Calu3 (cell line): ENCODE results near the gene MSI2. TPM values are rescaled to one million over a fixed set of nuclear protein-coding genes. Genes with fewer than 3 reads are reported as not detected.

Experiments used
- BruUV-seq: library from RNA; stranded (reverse); fragments of 400-500 nt; replicated peaks from 2 replicates; lab custom pipeline; 2021; lab: Mats Ljungman, UMichigan
- CTCF ChIA-PET: fragments of 300-600 bp; sonication (Branson Sonifier 250); formaldehyde crosslinking; loops from one replicate; lab custom pipeline; 2022; ENCODE audit warnings: antibody characterized with exemption; lab: Charles Lee
- DNase-seq: peaks from one replicate; pipeline ENCODE4 v3.0.0; 2022
- H3K27ac Mint-ChIP-seq: one replicate; pipeline ENCODE4 v1.8.0; 2022; ENCODE audit warnings: mixed read lengths; ENCODE audit not compliant: unreplicated experiment
- H3K27me3 Mint-ChIP-seq: one replicate; pipeline ENCODE4 v1.8.0; 2022; ENCODE audit warnings: mixed read lengths; ENCODE audit not compliant: unreplicated experiment
- H3K36me3 Mint-ChIP-seq: one replicate; pipeline ENCODE4 v1.8.0; 2022; ENCODE audit warnings: mild to moderate bottlenecking, moderate library complexity, mixed read lengths; ENCODE audit not compliant: insufficient read depth, unreplicated experiment
- H3K4me1 Mint-ChIP-seq: one replicate; pipeline ENCODE4 v1.8.0; 2022; ENCODE audit warnings: mild to moderate bottlenecking, low read depth, mixed read lengths; ENCODE audit not compliant: unreplicated experiment
- H3K4me3 Mint-ChIP-seq: one replicate; pipeline ENCODE4 v1.8.0; 2022; ENCODE audit warnings: mild to moderate bottlenecking, low read depth, moderate library complexity, mixed read lengths; ENCODE audit not compliant: unreplicated experiment
- H3K9me3 Mint-ChIP-seq: one replicate; pipeline ENCODE4 v1.8.0; 2022; ENCODE audit warnings: low read depth, mixed read lengths; ENCODE audit not compliant: unreplicated experiment
- intact Hi-C: fragments of 100-400 bp; cut with micrococcal nuclease; formaldehyde crosslinking; loops from one replicate; pipeline ENCODE4 v1.10.0; 2022; ENCODE audit not compliant: unreplicated experiment
- total RNA-seq: library from RNA; stranded (reverse); gene quantifications from 2 replicates; pipeline ENCODE4 v1.2.3, GENCODE V29; 2022
- TF ChIP-seq, protein P1 (sequence below): fragments of 200-600 bp; IDR thresholded peaks from one replicate; pipeline ENCODE4 v1.8.0; 2022; ENCODE audit warnings: antibody characterized with exemption; ENCODE audit not compliant: unreplicated experiment

Gene MSI2
- total RNA-seq, 1 experiment from 2014 or later, result 66.4 TPM

DNA sequence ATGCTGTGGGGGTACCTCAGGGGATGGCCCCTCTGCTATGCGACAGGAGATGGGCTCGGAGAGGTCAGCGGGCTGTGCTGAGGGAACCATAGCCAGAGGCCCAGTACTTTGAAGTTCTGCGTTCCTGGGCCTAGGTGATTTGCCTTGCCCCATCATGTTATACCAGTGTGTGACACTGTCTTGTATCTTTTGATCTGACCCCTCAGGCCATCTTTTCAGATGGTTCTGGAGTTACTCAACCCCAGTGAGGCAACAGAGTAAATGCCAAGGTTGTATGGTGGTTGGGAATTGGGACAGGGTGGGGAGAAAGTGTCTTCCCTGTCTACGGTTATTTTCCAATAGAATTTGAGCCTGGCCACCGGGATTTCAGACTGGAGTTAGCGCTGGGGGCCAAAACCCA, 8.5 kb downstream of the MSI2 start:
- DNase-seq, result no peak
- CTCF ChIA-PET, result no interaction called here
- H3K36me3 Mint-ChIP-seq, result no peaks in the 10 kb centered on the region
- H3K27ac Mint-ChIP-seq, result no peak overlapping the region
- H3K9me3 Mint-ChIP-seq, result no peaks in the 10 kb centered on the region
- no peaks in the 10 kb centered on the region for H3K4me1 Mint-ChIP-seq
- H3K4me3 Mint-ChIP-seq, result no peak overlapping the region
- no TSS peak for BruUV-seq
- H3K27me3 Mint-ChIP-seq, result no peaks in the 10 kb centered on the region
- TF ChIP-seq, protein P1, sequence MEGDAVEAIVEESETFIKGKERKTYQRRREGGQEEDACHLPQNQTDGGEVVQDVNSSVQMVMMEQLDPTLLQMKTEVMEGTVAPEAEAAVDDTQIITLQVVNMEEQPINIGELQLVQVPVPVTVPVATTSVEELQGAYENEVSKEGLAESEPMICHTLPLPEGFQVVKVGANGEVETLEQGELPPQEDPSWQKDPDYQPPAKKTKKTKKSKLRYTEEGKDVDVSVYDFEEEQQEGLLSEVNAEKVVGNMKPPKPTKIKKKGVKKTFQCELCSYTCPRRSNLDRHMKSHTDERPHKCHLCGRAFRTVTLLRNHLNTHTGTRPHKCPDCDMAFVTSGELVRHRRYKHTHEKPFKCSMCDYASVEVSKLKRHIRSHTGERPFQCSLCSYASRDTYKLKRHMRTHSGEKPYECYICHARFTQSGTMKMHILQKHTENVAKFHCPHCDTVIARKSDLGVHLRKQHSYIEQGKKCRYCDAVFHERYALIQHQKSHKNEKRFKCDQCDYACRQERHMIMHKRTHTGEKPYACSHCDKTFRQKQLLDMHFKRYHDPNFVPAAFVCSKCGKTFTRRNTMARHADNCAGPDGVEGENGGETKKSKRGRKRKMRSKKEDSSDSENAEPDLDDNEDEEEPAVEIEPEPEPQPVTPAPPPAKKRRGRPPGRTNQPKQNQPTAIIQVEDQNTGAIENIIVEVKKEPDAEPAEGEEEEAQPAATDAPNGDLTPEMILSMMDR, result no peak
- intact Hi-C loops, result no loop called here

DNA sequence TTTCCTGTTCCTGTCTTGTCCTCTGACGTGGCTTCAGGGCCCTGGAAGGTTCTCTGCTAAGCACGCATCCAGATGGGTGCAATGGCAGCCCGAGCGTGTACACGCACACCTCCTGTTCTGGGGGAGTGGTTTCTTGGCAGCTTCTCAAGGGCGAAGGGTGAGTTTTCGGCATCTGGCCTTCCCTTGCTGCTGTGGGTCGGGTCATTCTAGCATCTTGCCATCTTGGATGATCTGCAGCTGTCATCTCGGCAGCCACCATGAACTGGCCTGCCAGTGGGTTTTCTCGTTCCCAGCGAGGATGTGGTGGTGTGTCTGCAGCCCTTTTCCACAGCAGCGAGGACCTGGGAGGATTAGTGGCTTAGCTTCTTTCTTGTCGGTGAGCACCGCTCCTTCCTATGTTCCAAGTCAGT, 10.6 kb downstream of the MSI2 start:
- H3K27me3 Mint-ChIP-seq, result no peaks in the 10 kb centered on the region
- H3K4me1 Mint-ChIP-seq, result no peaks in the 10 kb centered on the region
- no peaks in the 10 kb centered on the region for H3K9me3 Mint-ChIP-seq
- H3K27ac Mint-ChIP-seq, result no peak overlapping the region
- CTCF ChIA-PET, result no interaction called here
- H3K36me3 Mint-ChIP-seq, result no peaks in the 10 kb centered on the region
- no peak overlapping the region for H3K4me3 Mint-ChIP-seq
- intact Hi-C loops, result no loop called here
- TF ChIP-seq, protein P1, result no peak
- no TSS peak for BruUV-seq
- DNase-seq, result no peak

DNA sequence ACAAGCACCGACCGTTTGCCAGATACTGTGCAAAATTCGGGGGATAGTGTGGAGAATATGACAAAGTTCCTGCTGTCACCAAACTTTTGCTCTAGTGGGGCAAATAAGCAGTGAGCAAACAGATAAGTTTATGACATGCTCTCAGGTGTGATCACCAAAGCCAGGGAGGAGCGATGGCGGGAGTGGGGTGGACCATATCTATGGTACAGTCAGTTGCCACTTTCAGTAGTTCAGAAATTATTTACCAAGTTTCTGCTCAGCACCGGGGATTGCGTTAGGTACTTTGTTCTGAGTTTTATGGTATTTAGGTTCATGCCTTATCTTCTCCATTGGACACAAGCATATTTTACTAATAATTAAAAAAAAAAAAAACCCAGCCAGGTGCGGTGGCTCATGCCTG, 11.9 kb downstream of the MSI2 start:
- H3K4me3 Mint-ChIP-seq, result no peak overlapping the region
- no TSS peak for BruUV-seq
- TF ChIP-seq, protein P1, result no peak
- no peak overlapping the region for H3K27ac Mint-ChIP-seq
- no peaks in the 10 kb centered on the region for H3K9me3 Mint-ChIP-seq
- no peaks in the 10 kb centered on the region for H3K36me3 Mint-ChIP-seq
- intact Hi-C loops, result no loop called here
- no peaks in the 10 kb centered on the region for H3K4me1 Mint-ChIP-seq
- DNase-seq, result no peak
- H3K27me3 Mint-ChIP-seq, result no peaks in the 10 kb centered on the region
- CTCF ChIA-PET, result no interaction called here

DNA sequence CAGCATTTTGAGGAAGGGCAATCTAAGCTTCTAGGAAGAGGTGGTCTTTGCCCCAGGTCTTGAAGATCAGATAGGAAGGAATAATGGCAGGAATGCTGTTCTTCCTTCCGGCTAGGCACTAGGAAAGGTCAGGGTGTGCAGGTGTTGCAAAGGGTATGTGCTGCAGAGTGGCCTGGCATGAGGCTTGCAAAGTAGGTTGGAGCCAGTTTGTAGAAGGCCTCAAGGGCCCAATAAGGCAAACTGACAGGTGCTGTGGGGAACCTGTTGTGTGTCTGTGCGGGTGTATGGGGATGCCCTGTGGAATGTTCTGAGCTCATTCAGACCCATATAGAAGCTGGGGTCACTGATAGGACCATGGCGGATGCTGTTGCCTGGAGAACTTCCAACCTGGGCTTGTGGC, 12.7 kb downstream of the MSI2 start:
- TF ChIP-seq, protein P1, result no peak
- CTCF ChIA-PET, result no interaction called here
- H3K4me1 Mint-ChIP-seq, result no peaks in the 10 kb centered on the region
- no peak overlapping the region for H3K27ac Mint-ChIP-seq
- BruUV-seq, result no TSS peak
- DNase-seq, result no peak
- intact Hi-C loops, result no loop called here
- H3K4me3 Mint-ChIP-seq, result no peak overlapping the region
- H3K9me3 Mint-ChIP-seq, result no peaks in the 10 kb centered on the region
- H3K36me3 Mint-ChIP-seq, result peaks cover under 1% of the 10 kb centered on the region
- no peaks in the 10 kb centered on the region for H3K27me3 Mint-ChIP-seq
